Measurements from ENCODE around the gene SAP30. TPM values are rescaled to one million over a fixed set of nuclear protein-coding genes. Genes with fewer than 3 reads are reported as not detected.

The SAP30 gene
- total and polyA plus RNA-seq, 9 of the 15 experiments (the other 6 are each of a cell fraction or from before 2014, with no cell fraction given) = 5.9 to 51.1 (median 32.6) TPM

DNA sequence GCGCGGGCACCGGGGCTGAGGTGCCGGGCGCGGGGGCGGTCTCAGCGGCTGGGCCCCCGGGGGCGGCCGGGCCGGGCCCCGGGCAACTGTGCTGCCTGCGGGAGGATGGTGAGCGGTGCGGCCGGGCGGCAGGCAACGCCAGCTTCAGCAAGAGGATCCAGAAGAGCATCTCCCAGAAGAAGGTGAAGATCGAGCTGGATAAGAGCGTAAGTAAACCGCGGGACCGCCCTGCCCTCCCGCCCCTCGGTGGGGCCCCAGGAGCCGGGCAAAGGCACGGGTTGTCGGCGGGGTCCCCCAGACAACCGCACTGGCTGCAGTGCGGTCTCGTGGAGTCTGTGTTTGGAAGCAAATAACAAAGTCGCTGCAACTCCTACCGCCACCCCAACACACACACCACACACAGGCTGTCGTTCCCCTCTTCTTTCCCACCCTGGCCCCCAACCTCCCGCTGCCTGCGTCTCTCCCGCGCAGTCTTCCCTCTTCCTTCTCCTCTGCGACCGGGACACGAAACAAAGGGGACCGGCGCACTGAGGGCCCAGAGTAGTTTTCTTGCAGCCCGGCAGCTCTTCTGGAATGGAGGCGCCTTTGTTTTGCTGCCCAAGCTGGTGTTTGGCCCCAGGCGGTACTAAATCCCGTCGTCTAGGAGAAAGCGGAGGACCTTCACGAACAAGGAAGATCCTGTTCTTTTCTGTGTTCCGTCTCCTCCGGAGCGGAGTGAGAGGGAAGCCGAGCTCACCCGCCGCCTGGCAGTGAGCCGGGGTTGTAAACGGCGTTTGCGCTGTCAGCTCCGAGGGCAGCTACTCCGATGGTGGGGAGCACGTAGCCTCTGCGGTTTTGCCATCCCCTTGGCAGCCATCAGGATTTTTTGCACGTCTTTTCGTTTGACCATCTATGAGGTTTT, 788 bp downstream of the SAP30 start (continued):
- TF ChIP-seq, protein P1, sequence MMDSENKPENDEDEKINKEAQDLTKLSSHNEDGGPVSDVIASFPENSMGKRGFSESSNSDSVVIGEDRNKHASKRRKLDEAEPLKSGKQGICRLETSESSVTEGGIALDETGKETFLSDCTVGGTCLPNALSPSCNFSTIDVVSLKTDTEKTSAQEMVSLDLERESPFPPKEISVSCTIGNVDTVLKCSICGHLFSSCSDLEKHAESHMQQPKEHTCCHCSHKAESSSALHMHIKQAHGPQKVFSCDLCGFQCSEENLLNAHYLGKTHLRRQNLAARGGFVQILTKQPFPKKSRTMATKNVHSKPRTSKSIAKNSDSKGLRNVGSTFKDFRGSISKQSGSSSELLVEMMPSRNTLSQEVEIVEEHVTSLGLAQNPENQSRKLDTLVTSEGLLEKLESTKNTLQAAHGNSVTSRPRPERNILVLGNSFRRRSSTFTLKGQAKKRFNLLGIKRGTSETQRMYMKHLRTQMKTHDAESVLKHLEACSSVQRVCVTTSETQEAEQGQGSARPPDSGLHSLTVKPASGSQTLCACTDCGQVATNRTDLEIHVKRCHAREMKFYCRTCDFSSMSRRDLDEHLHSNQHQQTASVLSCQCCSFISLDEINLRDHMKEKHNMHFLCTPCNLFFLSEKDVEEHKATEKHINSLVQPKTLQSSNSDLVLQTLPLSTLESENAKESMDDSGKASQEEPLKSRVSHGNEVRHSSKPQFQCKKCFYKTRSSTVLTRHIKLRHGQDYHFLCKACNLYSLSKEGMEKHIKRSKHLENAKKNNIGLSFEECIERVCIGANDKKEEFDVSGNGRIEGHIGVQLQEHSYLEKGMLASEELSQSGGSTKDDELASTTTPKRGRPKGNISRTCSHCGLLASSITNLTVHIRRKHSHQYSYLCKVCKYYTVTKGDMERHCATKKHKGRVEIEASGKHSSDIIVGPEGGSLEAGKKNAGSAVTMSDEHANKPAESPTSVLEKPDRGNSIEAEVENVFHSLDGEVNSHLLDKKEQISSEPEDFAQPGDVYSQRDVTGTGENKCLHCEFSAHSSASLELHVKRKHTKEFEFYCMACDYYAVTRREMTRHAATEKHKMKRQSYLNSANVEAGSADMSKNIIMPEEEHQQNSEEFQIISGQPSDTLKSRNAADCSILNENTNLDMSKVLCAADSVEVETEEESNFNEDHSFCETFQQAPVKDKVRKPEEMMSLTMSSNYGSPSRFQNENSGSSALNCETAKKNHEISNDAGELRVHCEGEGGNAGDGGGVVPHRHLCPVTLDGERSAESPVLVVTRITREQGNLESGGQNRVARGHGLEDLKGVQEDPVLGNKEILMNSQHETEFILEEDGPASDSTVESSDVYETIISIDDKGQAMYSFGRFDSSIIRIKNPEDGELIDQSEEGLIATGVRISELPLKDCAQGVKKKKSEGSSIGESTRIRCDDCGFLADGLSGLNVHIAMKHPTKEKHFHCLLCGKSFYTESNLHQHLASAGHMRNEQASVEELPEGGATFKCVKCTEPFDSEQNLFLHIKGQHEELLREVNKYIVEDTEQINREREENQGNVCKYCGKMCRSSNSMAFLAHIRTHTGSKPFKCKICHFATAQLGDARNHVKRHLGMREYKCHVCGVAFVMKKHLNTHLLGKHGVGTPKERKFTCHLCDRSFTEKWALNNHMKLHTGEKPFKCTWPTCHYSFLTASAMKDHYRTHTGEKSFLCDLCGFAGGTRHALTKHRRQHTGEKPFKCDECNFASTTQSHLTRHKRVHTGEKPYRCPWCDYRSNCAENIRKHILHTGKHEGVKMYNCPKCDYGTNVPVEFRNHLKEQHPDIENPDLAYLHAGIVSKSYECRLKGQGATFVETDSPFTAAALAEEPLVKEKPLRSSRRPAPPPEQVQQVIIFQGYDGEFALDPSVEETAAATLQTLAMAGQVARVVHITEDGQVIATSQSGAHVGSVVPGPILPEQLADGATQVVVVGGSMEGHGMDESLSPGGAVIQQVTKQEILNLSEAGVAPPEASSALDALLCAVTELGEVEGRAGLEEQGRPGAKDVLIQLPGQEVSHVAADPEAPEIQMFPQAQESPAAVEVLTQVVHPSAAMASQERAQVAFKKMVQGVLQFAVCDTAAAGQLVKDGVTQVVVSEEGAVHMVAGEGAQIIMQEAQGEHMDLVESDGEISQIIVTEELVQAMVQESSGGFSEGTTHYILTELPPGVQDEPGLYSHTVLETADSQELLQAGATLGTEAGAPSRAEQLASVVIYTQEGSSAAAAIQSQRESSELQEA (IDR thresholded peaks at IDR 0.05; ENCODE audit: low read depth) = no peak
- peak; percentile 20 for TF ChIP-seq HMGN3 (IDR thresholded peaks at IDR 0.05; ENCODE audit: borderline replicate concordance, extremely low read depth, insufficient read length, low read depth, low read length)
- TF ChIP-seq, protein P2, sequence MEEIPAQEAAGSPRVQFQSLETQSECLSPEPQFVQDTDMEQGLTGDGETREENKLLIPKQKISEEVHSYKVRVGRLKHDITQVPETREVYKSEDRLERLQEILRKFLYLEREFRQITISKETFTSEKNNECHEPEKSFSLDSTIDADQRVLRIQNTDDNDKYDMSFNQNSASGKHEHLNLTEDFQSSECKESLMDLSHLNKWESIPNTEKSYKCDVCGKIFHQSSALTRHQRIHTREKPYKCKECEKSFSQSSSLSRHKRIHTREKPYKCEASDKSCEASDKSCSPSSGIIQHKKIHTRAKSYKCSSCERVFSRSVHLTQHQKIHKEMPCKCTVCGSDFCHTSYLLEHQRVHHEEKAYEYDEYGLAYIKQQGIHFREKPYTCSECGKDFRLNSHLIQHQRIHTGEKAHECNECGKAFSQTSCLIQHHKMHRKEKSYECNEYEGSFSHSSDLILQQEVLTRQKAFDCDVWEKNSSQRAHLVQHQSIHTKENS (CRISPR knock-in tag; IDR thresholded peaks at IDR 0.05) = no peak
- TF ChIP-seq, protein P3, sequence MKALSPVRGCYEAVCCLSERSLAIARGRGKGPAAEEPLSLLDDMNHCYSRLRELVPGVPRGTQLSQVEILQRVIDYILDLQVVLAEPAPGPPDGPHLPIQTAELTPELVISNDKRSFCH (CRISPR knock-in tag; IDR thresholded peaks at IDR 0.05) = no peak
- TF ChIP-seq, protein P3 (tag; IDR thresholded peaks at IDR 0.05) = no peak
- no peak for TF ChIP-seq POLR2AphosphoS2 (IDR thresholded peaks at IDR 0.05; ENCODE audit: low read length)
- TF ChIP-seq GTF2F1 (IDR thresholded peaks at IDR 0.05; ENCODE audit: low read depth, low read length) = no peak
- TF ChIP-seq, protein P4, sequence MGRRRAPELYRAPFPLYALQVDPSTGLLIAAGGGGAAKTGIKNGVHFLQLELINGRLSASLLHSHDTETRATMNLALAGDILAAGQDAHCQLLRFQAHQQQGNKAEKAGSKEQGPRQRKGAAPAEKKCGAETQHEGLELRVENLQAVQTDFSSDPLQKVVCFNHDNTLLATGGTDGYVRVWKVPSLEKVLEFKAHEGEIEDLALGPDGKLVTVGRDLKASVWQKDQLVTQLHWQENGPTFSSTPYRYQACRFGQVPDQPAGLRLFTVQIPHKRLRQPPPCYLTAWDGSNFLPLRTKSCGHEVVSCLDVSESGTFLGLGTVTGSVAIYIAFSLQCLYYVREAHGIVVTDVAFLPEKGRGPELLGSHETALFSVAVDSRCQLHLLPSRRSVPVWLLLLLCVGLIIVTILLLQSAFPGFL (CRISPR knock-in tag; IDR thresholded peaks at IDR 0.05) = no peak
- no peak for TF ChIP-seq CBX5 (IDR thresholded peaks at IDR 0.05; ENCODE audit: borderline replicate concordance, low read depth)
- TF ChIP-seq, protein P5, sequence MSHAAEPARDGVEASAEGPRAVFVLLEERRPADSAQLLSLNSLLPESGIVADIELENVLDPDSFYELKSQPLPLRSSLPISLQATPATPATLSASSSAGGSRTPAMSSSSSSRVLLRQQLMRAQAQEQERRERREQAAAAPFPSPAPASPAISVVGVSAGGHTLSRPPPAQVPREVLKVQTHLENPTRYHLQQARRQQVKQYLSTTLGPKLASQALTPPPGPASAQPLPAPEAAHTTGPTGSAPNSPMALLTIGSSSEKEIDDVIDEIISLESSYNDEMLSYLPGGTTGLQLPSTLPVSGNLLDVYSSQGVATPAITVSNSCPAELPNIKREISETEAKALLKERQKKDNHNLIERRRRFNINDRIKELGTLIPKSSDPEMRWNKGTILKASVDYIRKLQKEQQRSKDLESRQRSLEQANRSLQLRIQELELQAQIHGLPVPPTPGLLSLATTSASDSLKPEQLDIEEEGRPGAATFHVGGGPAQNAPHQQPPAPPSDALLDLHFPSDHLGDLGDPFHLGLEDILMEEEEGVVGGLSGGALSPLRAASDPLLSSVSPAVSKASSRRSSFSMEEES (CRISPR knock-in tag; IDR thresholded peaks at IDR 0.05) = no peak
- no peak for TF ChIP-seq TFAM (CRISPR knock-in tag; conservative IDR thresholded peaks at IDR 0.05)
- TF ChIP-seq RUNX1 (IDR thresholded peaks at IDR 0.05; ENCODE audit: low read depth) = no peak
